Activated CD4-positive, alpha-beta T cell treated with anti-CD3 and anti-CD28 coated beads, Interleukin-2, amount 50 U/mL, for 48 hours (primary cell): Measurements from ENCODE around the gene NAPA.

Source experiments
- DNase-seq, 2 experiments: peaks; one replicate each; pipeline ENCODE4 v3.0.0-alpha.2; 2020

The NAPA gene

DNA sequence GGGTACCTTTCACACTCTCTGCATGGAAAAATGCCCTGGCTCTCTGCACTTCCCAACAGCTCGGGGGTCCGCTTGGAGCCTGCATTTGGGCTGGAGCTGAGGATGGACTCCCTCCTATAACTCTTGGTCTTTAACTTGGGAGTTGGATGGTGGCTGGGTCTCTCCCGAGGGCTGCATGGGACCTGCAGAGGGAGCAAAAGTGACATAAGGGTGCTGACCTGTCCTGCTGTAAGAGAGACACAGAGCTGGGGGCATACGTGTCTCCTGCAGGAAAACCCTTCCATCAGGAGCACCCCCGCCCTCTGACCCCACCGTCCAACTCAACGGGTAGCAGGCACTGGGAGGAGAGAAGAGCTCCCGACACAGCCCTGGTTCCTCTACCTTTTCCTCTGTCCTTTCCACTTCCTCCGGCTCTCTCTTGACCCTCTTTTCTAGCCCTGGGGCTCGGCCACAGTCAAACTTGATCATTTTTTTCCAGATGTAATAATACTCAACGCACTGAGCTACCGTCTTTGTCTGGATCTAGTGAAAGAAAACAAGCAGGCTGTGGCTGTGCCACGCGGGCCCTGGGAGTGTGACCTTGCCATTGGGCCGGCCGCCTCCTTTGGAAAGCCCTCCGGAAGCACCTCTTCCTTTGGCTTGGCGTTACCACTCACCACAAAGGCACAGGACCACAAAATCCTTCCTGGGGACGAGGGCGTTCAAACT, 6.8 kb upstream of the NAPA start:
- DNase-seq = no peak

DNA sequence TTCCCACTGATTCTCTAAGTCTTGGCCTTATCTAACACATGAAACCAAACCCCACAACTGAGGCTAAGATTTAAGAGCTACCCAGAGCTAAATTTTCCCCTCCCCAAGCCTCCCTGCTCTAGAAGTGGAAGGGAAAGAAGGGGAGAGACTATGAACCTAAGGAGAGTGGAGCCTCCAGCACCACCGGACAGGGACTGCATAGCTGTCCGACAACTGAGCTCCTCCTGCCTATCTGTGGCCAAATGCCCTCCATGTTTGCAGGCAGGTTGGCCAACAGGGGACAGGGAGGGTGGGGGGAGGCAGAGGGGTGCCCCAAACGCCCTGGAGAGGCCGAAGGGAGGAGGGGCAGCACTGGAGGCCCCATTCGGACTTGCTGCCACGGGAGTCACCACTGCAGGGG, 6.0 kb upstream of the NAPA start:
- DNase-seq = no peak

DNA sequence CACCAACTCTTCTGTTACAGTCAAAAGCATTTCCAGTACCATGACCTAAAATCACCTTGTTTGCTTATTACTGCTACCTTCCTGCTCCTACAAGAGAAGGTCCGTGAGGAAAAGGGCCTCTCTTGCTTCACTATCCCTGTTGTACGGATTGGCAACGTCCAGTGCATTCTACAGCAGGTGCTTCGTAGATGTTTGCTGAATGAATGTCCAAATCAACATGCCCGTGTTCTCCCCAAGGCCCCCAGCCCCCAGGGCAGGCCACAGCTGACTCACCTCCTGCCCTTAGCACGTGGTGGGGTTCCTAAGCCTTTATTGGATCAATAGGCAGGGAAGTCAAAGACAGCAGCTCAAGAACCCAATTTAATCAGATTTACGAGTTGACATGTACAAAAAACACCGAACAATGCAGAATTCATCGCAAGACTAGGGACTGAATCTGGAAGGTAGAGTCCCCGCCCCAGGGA, 5.5 kb upstream of the NAPA start:
- DNase-seq = no peak

- DNase-seq = no peak
Observed at GRCh38 chr19:47518854-47519253, 4.0 kb upstream of the NAPA start.

DNA sequence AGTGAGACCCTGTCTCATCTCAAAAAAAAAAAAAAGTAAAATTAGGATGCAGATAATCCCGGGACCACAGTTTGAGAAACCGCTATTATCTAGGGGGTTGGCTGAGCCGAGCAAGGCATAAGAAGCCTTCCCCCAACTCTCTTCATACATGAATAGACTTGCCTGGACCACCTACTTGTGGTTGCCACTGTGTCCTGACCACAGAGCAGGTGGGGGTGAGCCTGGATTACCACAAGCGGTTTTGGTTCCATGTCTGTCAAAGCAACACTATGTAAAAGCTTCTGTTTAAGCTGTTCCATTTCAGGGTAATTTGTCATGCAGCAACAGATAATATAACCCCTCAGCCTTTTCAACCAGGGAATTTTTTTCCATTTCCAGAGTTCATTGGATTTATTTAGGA, 3.3 kb upstream of the NAPA start:
- peak; percentile 52 to 60 for DNase-seq

- no peak for DNase-seq
Observed at GRCh38 chr19:47514151-47514868, 553 bp downstream of the NAPA start.

DNA sequence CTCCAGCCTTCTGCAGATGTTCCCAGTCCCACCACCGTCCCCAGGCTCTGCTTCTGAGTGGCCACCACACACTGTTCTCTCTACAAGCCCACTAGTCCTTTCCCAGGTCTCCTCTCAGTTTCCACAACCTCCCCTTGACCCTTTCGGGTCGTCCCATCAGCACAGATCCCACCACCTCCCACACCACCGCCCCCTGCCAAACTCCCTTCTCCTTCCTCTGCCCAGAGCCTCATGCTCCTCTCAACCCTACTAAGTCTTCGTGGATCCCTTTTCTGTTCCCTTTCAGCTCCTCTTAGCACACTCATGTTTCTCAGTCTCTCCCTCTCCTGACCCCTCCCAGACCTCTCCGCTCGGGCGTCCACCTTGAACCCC, 1.9 kb downstream of the NAPA start:
- no peak for DNase-seq

DNA sequence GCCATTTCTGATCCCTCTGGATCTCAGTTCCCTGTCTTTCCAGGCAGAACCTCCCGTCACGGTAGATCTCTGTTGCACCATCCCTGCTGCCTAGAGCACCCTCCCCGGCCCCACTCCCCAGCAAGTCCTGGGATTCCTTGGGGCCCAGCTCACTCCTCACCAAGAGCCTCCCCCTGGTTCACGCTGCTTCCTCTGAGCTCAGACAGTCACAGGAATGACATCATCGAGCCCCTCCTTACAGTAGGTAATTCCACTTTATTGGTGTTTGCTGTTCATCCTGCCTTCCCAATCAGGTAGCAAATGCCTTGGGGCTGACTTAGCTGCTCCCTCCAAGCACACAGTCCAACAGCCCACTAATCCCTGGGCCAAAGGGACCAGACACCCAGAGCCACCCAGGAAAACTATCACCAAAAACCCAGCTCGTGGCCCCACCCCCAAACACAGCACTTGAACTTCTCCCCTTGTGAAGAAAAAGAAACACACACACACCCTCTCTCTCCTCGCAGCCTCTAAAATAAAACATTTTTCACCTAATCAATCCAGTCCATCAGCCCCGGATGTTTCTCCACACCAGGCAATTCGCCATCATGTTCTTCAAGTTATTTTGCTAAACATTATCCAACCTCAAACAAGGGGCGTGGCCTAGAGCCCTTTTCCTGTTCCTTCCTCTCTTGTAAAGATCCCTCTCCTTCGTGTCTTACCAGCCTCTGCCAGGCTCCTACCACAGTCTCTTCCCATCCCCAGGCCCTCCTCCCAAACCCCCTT, 2.5 kb downstream of the NAPA start:
- DNase-seq = no peak

DNA sequence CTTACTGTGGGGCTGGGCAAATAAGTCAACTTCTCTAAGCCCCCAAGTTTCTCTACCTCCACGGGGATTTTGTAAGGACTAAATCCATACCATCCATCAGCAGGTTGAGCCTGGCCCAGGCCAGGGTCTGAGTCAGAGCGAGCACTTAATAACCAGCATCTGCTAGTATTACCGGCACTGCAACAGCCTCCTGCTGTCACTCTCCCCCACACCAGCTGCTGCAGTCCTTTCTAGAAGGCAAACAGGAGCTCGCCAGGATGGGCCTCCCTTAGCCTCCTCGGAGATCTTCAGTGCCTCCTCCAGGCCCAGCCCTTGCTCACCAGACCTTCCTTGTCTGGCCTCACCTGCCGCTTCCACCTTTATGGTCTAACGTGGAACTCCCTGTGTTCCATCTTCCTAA, 3.2 kb downstream of the NAPA start:
- DNase-seq = no peak

- no peak for DNase-seq
Observed at GRCh38 chr19:47511128-47511517, 3.7 kb downstream of the NAPA start.

- DNase-seq = no peak
Observed at GRCh38 chr19:47510516-47511127, 4.2 kb downstream of the NAPA start.

DNA sequence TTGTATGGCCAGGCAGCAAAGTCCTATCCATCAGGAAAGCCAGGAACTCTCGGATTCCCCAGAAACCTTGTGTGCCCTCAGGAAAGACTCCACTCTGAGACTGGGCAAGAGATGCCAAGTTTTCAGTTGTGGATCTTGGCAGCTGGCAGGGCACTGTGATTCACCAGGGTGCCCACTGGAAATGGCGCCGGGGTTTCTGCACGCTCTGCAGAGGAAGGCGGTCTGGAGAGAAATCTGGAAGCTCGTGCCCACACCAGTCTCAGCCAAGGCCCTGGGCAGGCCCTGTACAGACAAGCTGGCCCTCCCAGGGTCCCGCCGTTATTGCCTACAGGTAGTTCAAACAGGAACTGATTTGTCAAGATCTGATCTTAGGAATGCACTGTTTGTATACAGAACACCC, 4.9 kb downstream of the NAPA start:
- no peak for DNase-seq

DNA sequence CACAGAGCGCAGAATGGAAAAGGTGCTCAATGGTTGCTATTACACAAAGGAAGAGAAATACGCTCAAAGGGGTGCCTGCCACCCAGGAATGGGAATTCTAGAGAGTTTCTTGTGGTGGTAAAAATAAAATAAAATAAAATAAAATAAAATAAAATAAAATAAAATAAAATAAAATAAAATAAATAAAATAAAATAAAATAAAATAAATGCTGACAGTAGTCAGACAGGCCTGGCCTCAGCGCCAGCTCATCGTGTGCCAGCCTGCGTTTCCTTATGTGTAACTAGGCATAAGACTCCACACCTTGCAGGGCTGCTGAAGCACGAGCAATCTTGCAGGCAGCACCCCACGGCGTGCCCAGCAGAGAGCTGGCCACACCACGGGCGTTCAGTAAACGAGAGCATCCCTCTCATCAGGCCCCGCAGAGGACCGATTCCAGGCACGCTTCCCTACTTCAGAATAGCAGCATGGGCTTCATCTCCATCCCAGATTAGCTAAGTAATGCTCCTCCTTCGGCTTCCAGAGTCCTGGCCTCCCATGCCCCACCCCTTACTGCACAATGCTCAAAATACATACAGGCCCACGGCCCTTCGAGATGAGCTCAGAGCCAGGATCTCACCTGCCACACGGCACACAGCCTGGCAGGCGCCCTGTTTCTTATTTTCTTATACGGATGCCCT, 5.6 kb downstream of the NAPA start:
- no peak for DNase-seq

GRCh38 chr19:47508721-47509120, 6.1 kb downstream of the NAPA start:
- DNase-seq = no peak

DNA sequence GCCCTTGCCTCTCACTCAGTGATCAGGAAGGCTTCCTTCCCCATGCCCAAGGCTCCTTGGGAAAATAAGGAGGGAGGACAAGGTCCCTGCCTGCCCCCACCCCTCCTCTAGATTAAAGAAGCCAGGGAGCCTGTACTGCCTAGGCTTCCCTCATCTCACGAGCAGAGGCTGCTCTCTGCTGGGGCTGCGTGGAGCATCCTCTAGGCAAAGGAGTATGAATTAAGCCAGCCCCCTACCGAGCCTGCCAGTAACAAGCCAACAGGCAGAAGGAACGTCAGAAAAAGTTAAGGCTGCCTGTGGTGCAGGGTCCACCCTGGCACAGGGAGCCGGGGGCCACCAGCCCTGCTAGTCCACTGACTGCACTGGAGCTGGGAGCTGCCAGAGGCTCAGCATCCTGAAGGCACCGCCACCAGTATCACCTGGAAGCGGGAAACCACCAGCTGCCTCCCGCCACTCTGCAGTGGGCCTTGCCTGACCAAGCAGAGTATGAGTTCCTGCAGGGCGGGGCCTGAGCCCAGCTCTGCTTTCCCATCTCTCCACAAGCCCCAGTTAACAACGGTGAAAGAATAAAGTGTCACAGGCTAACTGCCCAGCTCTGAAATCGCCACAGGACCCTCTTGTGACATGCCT, 6.8 kb downstream of the NAPA start:
- DNase-seq = no peak

- DNase-seq = no peak
Observed at GRCh38 chr19:47507012-47507411, 7.9 kb downstream of the NAPA start.

GRCh38 chr19:47506459-47506858, 8.4 kb downstream of the NAPA start:
- no peak for DNase-seq

DNA sequence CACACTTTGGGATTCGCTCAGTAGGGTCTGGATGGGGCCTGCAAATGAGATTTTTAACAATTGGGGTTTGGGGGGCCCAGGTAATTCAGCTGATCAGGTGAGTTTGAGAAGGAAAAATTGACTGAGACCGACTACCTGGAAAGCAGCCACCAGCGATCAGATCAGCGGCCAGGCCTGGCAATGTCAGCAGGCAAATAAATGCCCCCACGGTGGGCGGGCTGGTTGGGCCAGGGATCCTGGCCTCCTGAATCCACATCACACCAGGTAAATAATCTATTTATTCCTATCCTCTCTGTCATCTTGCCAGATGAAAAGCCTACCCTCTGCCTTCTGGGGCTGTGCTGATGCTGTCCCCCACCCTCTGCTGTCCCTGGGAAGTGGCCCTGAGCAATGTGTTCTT, 9.4 kb downstream of the NAPA start:
- DNase-seq = no peak

DNA sequence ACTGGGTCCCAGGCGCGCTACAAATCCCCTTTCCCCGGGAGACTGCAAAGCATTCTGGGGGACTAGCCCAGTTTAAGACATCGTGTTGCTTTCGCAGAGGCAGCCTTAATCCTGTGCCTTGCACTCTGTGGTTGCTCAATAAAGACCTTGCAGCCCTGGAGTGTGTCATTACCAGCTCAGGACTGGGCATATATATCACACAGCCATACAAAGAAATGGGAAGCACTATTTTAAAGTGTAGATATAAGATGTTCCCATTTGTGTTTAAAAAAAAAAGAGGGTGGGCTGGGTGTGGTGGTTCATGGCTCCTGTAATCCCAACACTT, 11.1 kb downstream of the NAPA start:
- no peak for DNase-seq

GRCh38 chr19:47503130-47503825, 11.6 kb downstream of the NAPA start:
- no peak for DNase-seq

- DNase-seq = no peak
Observed at GRCh38 chr19:47499863-47500830, 14.7 kb downstream of the NAPA start.
